ENCODE data around the gene ZNF81.
"Not testable (repeated sequence)": the region's sequence is repeated elsewhere in the genome, so short reads cannot be mapped to it uniquely, and the experiment has no call there.

ZNF81 gene

GRCh38 chrX:47843363-47843762, 6.7 kb downstream of the ZNF81 start:
- no peak for DNase-seq (ENCODE audit: low read depth in 2 of 3, low spot score in 2 of 3)

- no peak for DNase-seq (ENCODE audit: low read depth in 2 of 3, low spot score in 2 of 3)
Observed at GRCh38 chrX:47844117-47844516, 7.4 kb downstream of the ZNF81 start.

GRCh38 chrX:47846040-47846439, 9.3 kb downstream of the ZNF81 start:
- DNase-seq (ENCODE audit: low read depth in 2 of 3, low spot score in 2 of 3): no peak

- no peak for DNase-seq (ENCODE audit: low read depth in 2 of 3, low spot score in 2 of 3)
Observed at GRCh38 chrX:47849778-47850177, 13.1 kb downstream of the ZNF81 start.

GRCh38 chrX:47850389-47850788, 13.7 kb downstream of the ZNF81 start:
- not testable (repeated sequence) for DNase-seq (ENCODE audit: low read depth in 2 of 3, low spot score in 2 of 3)

- DNase-seq (ENCODE audit: low read depth in 2 of 3, low spot score in 2 of 3): no peak
Observed at GRCh38 chrX:47850901-47851300, 14.2 kb downstream of the ZNF81 start.

GRCh38 chrX:47854474-47854873, 17.8 kb downstream of the ZNF81 start:
- no peak for DNase-seq (ENCODE audit: low read depth in 2 of 3, low spot score in 2 of 3)

GRCh38 chrX:47859686-47860085, 23.0 kb downstream of the ZNF81 start:
- no peak for DNase-seq (ENCODE audit: low read depth in 2 of 3, low spot score in 2 of 3)

GRCh38 chrX:47862680-47863079, 26.0 kb downstream of the ZNF81 start:
- no peak for DNase-seq (ENCODE audit: low read depth in 2 of 3, low spot score in 2 of 3)

- no peak for DNase-seq (ENCODE audit: low read depth in 2 of 3, low spot score in 2 of 3)
Observed at GRCh38 chrX:47863187-47863586, 26.5 kb downstream of the ZNF81 start.

GRCh38 chrX:47864300-47864699, 27.6 kb downstream of the ZNF81 start:
- no peak for DNase-seq (ENCODE audit: low read depth in 2 of 3, low spot score in 2 of 3)

GRCh38 chrX:47864785-47865184, 28.1 kb downstream of the ZNF81 start:
- DNase-seq (ENCODE audit: low read depth in 2 of 3, low spot score in 2 of 3): no peak

- DNase-seq (ENCODE audit: low read depth in 2 of 3, low spot score in 2 of 3): no peak
Observed at GRCh38 chrX:47873123-47873522, 36.4 kb downstream of the ZNF81 start.

GRCh38 chrX:47877327-47877726, 40.6 kb downstream of the ZNF81 start:
- DNase-seq (ENCODE audit: low read depth in 2 of 3, low spot score in 2 of 3): no peak

- DNase-seq (ENCODE audit: low read depth in 2 of 3, low spot score in 2 of 3): no peak
Observed at GRCh38 chrX:47878198-47878597, 41.5 kb downstream of the ZNF81 start.

GRCh38 chrX:47879463-47879862, 42.8 kb downstream of the ZNF81 start:
- DNase-seq (ENCODE audit: low read depth in 2 of 3, low spot score in 2 of 3): no peak

- no peak for DNase-seq (ENCODE audit: low read depth in 2 of 3, low spot score in 2 of 3)
Observed at GRCh38 chrX:47880927-47881326, 44.2 kb downstream of the ZNF81 start.

- no peak for DNase-seq (ENCODE audit: low read depth in 2 of 3, low spot score in 2 of 3)
Observed at GRCh38 chrX:47885501-47885900, 48.8 kb downstream of the ZNF81 start.

- no peak for DNase-seq (ENCODE audit: low read depth in 2 of 3, low spot score in 2 of 3)
Observed at GRCh38 chrX:47898024-47898423, 61.3 kb downstream of the ZNF81 start.

GRCh38 chrX:47900833-47901232, 64.1 kb downstream of the ZNF81 start:
- DNase-seq (ENCODE audit: low read depth in 2 of 3, low spot score in 2 of 3): no peak

GRCh38 chrX:47902161-47902560, 65.5 kb downstream of the ZNF81 start:
- DNase-seq (ENCODE audit: low read depth in 2 of 3, low spot score in 2 of 3): no peak

- DNase-seq (ENCODE audit: low read depth in 2 of 3, low spot score in 2 of 3): no peak
Observed at GRCh38 chrX:47915886-47916493, 79.3 kb downstream of the ZNF81 start.

- DNase-seq (ENCODE audit: low read depth in 2 of 3, low spot score in 2 of 3): no peak
Observed at GRCh38 chrX:47918274-47918673, 81.6 kb downstream of the ZNF81 start.

GRCh38 chrX:47927212-47927611, 90.5 kb downstream of the ZNF81 start:
- DNase-seq (ENCODE audit: low read depth in 2 of 3, low spot score in 2 of 3): no peak

Data from activated CD8-positive, alpha-beta memory T cell treated with anti-CD3 and anti-CD28 coated beads for 48 hours (primary cell).